HG03103 (cell line): ENCODE results near the gene SMYD2.

Experiments
- ATAC-seq: cut with Tn5 transposase; IDR thresholded peaks from one replicate; pipeline ENCODE4 v1.9.1; 2021; ENCODE audit warnings: low read depth; ENCODE audit not compliant: unreplicated experiment

SMYD2 gene

GRCh38 chr1:214354440-214355148 is 73.6 kb downstream of the SMYD2 start:
- no peak for ATAC-seq

GRCh38 chr1:214360116-214360515 is 79.2 kb downstream of the SMYD2 start:
- no peak for ATAC-seq

- ATAC-seq: no peak
Observed at GRCh38 chr1:214360525-214361164, 79.7 kb downstream of the SMYD2 start.

- no peak for ATAC-seq
Observed at GRCh38 chr1:214361636-214362035, 80.7 kb downstream of the SMYD2 start.

- no peak for ATAC-seq
Observed at GRCh38 chr1:214362188-214362882, 81.4 kb downstream of the SMYD2 start.

GRCh38 chr1:214363386-214363785 is 82.4 kb downstream of the SMYD2 start:
- ATAC-seq: no peak

GRCh38 chr1:214364386-214364785 is 83.4 kb downstream of the SMYD2 start:
- no peak for ATAC-seq

- no peak for ATAC-seq
Observed at GRCh38 chr1:214364786-214365295, 83.9 kb downstream of the SMYD2 start.

- no peak for ATAC-seq
Observed at GRCh38 chr1:214367841-214368240, 86.9 kb downstream of the SMYD2 start.

GRCh38 chr1:214369364-214369763 is 88.4 kb downstream of the SMYD2 start:
- no peak for ATAC-seq

GRCh38 chr1:214370615-214371014 is 89.7 kb downstream of the SMYD2 start:
- ATAC-seq: no peak

GRCh38 chr1:214372092-214372491 is 91.1 kb downstream of the SMYD2 start:
- ATAC-seq: no peak

GRCh38 chr1:214377485-214377884 is 96.5 kb downstream of the SMYD2 start:
- no peak for ATAC-seq

- no peak for ATAC-seq
Observed at GRCh38 chr1:214377886-214378285, 96.9 kb downstream of the SMYD2 start.

- no peak for ATAC-seq
Observed at GRCh38 chr1:214378492-214378891, 97.5 kb downstream of the SMYD2 start.

- no peak for ATAC-seq
Observed at GRCh38 chr1:214379236-214379970, 98.4 kb downstream of the SMYD2 start.

GRCh38 chr1:214380396-214380795 is 99.4 kb downstream of the SMYD2 start:
- ATAC-seq: no peak

- no peak for ATAC-seq
Observed at GRCh38 chr1:214380986-214381695, 100.2 kb downstream of the SMYD2 start.

- no peak for ATAC-seq
Observed at GRCh38 chr1:214383381-214384372, 102.7 kb downstream of the SMYD2 start.
